Sciatic nerve (tissue), 2 donors: ENCODE data around the gene TTC28. TPM values are rescaled to one million over a fixed set of nuclear protein-coding genes. Genes with fewer than 3 reads are reported as not detected.

ENCODE experiments used
- ATAC-seq: fragments of 200-7000 bp; cut with Tn5 transposase; one replicate; pipeline ENCODE4 v1.9.1; 2020; ENCODE audit warnings: mild to moderate bottlenecking, moderate library complexity
- DNase-seq: peaks from one replicate; pipeline ENCODE4 v3.0.0-alpha.2; 2020; ENCODE audit warnings: low spot score
- intact Hi-C: fragments of 100-400 bp; cut with DNase I; formaldehyde crosslinking; loops from one replicate; pipeline ENCODE4 v1.14.2; 2022
- total RNA-seq: library from RNA; stranded (reverse); fragmentation: NEBNext Ultra II Directional; extraction: Animal tissue kit (Norgen Biotek cat#: 25700); gene quantifications from one replicate; pipeline ENCODE4 v1.2.1, GENCODE V29; 2021
- donor health status: DM: no; HTN: no; CAD: no.
- donor health status: DM: no; HTN: no; CAD: no.

Gene TTC28
- total RNA-seq, 1 donor from 2014 or later = 58.4 TPM

DNA sequence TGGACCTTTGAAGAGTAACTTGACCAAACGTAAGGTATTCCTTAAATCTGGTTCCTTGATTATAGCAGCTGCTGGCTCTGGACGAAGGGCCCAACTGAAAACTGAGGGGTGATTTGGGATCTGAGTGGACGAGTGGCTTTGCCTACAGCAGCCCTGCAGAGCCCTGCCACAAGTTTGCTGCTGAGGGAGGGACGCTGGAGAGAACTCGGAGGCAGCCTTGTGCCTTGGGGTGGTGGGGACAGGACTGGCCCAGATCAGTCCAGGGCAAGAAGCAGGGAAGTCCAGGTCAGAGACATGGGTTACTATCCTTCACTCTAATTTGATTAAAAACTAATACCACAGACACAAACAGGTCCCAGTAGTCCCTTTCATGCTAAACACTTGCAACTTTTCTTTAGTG is 671.0 kb downstream of the TTC28 start:
- ATAC-seq (no peak), DNase-seq (no peak)
- intact Hi-C loops = no loop called here

- ATAC-seq = no peak
- no peak for DNase-seq
- intact Hi-C loops = no loop called here
Observed at GRCh38 chr22:28008056-28008455, 671.6 kb downstream of the TTC28 start.

DNA sequence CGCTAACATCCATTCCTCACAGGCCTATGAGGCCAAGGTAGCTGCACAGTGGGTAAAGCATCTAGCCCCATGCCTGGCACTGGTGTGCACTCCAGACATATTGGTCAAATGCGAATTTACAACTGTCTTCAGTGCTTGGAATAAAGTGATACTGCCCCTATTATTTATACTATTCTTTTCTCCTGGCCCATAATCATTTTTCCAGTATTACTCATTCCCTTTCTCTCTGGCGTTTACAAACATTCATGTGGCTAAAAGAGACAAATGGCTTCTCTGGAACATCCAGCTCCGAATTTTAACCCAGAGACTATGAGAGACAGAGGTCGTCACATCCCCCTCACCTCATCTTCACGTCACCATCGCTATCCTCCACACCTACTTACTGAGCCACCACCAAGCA is 673.4 kb downstream of the TTC28 start:
- intact Hi-C loops = no loop called here
- DNase-seq = no peak
- no peak for ATAC-seq

DNA sequence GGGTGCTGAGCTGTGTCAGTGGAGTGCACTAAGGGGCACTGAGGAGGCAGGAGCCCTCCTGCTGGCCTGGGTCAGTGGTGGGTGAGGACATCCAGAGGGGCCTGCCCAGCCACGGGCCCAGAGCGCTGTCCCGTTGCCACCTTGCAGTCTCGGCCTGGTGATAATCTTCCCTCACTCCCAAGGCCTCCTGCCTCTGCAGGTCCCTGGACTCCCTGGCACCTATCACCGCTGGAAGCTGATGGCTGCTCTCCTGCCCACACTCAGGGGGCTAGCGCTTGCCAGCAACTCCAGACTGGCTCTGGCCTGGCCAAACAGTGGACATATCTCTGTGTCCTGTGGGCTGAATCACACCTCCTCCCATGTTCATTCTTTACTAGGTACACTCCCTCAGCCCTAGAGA is 674.1 kb downstream of the TTC28 start:
- ATAC-seq = no peak
- DNase-seq = no peak
- intact Hi-C loops = no loop called here

DNA sequence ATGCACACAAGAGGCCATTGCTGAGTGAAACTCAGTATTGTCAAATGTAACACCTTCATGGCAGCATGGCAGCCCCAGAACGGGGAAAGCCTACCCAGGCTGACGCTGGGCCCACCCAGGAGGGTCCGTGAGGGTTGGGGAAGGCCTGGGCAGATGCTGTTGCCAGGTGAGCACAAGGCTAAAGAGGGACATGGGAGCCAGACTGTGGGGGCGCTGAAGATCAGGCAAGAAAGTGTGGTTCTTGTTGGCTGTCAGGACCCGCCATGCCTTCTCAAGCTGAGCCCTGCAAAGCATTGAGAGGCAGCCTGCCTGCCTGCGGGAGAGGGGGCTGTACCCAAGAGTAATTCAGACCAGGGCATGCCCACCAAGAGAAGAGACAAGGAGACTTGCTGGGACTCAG is 675.6 kb downstream of the TTC28 start:
- DNase-seq = no peak
- intact Hi-C loops = loop anchor here (5.0 kb wide), 1 partner anchor 122 kb away; no protein-coding TSS in a partner anchor

GRCh38 chr22:28002863-28003565 is 676.6 kb downstream of the TTC28 start:
- intact Hi-C loops = loop anchor here (5.0 kb wide), 1 partner anchor 121 kb away; no protein-coding TSS in a partner anchor
- DNase-seq = no peak
- no peak for ATAC-seq

More for the DNA sequence above, 675.6 kb downstream of the TTC28 start:
- ATAC-seq = no peak

DNA sequence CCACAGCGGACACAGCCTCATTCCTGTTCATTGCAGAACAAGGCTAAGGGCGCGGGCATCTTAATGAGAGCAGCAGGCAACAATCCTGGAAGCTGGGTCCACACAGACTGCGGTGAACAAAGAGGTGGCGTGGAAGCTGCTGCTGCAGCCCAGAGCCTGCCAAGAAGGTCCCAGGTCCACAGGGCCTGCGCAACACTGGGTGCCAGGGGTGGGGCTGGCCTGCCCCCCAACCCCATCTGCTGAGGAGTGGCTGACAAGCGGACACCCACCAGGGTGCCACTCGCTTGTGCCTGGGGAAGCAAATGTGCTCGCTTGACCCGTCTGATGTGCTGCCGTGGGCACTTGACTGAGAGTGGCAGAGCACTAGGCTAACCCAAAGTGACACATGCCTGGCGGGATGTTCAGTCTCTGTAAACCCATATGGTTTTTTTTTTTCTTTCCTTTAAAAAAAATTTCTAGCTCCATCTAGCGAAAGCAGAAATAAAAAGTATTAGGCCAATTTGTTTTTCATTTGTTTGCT is 677.4 kb downstream of the TTC28 start:
- intact Hi-C loops = loop anchor here (5.0 kb wide), 1 partner anchor 120 kb away; no protein-coding TSS in a partner anchor
- DNase-seq = no peak
- ATAC-seq = no peak

DNA sequence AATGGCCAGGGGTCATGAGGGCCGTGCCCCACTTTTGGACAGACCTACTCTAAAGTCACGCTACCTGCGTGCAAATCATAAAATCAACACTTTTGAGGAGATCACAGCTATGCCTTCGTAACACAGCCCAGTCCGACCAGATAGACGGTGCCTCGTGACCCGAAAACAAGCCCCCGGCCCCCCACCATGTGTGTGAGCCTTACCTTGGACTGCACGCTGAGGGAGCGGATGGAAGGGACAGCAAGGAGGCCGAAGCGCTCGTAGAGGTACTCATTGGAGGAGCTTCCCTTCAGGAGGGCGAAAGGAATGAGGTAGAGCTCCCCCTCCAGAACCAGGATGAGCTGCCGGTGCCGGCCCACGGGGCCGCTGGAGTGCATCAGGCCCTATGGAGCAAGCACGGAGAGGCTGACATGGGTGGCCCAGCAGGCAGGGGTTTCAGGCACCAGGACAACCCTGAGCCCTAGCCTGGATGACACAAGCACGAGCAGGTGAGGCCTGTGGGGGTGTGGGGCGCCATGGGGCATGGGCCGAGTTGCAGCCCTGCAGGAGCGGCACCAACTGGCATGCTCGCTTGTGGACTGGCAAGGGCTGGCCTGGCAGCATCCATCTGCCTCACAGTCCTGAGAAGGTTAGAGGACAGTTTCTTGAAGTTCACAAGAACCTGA is 678.3 kb downstream of the TTC28 start:
- no peak for DNase-seq
- intact Hi-C loops = loop anchor here (5.0 kb wide), 1 partner anchor 119 kb away; no protein-coding TSS in a partner anchor

DNA sequence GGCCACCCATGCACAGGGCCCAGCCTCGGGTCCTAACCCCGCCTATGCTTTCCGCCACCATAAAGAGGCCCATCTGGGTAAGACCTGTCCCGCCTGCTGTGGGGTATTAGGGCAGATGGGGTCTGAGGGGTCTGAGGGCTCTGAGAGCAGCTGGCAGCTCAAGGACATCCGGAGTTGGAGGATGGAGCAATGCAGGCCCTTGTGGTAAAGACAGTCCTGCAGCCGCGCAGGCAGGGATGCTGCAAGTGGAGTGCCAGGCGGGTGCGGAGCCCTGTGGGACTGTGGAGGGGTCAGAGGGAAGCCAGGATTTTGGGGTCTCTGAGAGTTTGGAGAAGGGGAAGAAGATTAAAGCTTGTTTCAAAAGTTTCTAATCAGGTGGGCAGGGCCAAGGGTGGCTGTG is 679.3 kb downstream of the TTC28 start:
- no peak for DNase-seq
- ATAC-seq = no peak
- intact Hi-C loops = loop anchor here (5.0 kb wide), 1 partner anchor 118 kb away; no protein-coding TSS in a partner anchor

More for the DNA sequence above, 678.3 kb downstream of the TTC28 start:
- no peak for ATAC-seq

- DNase-seq (no peak), ATAC-seq (no peak)
- intact Hi-C loops = loop anchor here (5.0 kb wide), 1 partner anchor 118 kb away; no protein-coding TSS in a partner anchor
Observed at GRCh38 chr22:27999876-28000275, 679.8 kb downstream of the TTC28 start.

DNA sequence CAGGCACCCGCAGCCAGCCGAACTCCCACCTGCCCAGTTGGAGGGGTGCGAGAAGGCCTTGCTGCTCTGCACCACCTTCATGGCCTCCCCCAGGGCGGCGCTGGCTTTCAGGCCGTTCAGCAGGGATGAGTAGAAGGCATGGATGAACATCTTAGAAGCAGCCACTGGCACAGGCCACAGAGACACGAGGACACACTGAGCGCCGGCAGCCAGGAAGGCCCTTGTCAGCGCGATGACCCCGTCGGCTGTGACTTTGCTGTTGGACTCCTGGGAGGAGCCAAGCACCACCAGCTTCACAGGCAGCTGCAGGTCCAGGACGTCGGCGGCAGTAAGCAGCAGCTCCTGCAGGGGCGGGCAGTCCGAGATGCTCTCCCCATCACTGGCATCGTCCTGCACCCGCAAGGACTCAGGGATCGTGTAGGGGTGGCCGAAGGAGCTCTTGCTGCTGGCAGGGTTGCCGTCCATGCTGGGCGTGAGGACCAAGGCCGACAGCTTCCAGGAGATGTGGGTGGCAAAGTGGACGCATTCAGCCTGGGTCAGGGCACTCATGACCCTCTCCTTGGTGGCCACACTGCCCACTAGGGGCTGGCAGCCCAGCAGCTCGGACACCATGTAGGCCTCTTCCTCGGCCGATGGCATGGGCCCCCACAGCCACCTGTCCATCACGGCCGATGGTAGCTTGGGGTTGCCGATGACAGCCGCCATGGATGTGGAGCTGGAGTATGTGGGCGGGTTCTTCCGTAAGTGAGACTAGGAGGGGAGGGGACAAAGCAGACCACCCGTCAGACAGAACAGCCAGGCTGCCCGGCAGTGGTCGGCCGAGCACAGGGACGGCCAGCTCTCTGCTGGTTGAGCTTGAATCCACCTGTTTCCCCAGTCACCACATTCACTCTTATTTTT is 680.9 kb downstream of the TTC28 start:
- ATAC-seq (no peak), DNase-seq (no peak)
- intact Hi-C loops = no loop called here

DNA sequence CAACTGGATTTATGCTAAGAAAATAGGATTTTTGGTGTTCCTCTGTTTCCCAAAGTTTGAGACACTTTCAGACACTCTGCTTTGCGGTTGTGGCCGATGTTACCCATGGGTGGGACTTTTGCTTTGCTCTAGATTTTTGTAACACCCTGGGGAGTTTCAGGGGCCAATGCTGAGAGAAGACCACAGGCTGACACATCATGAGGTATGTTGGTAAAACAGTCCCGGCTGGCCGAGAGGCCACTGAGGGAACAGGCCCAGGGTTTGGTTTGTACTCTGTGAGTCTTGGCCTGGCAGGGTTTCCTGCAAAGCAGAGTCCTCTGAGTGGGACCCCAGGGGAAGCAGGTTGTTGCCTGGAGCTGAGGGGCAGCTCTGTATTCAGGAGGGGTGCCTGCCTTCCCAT is 682.1 kb downstream of the TTC28 start:
- DNase-seq (no peak), ATAC-seq (no peak)
- intact Hi-C loops = no loop called here

DNA sequence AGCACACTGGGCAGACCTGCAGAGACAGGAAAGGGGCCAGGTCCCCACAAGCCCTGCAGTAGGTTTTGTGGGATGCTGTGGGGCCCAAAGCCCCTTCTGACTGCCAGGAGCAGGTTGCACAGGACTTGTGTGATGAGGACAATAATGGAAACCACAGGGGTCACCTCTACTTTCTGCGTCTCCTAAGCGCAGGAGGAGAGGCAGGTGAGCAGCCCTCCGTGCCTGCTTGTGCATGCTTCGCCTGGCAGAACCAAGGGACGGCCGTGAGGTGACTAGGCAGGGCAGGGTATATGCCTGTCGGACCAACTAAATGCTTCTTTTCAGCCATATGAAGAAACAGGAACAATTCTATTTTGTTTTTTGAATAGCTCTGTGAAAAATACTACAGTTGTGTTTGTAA is 682.7 kb downstream of the TTC28 start:
- DNase-seq (no peak), ATAC-seq (no peak)
- intact Hi-C loops = no loop called here

DNA sequence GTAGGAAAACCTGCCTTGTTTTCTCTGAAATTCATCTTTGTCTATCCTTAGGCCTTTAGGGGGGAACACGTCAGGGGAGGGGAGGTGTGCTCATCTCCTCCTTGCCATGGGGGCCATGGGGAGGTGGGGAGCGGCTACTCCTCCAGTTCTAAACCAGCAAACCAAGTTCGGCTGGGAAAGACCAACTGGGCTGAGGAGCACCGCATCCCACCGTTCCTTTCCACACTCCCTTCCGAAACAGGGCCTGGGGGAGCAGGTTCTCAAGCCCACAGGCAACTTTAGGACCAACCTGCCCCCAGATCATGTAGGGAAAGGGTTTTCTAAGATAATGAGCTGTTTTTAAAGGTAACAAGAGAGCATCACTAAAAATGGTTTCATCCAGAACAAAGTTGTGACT is 683.1 kb downstream of the TTC28 start:
- no peak for ATAC-seq
- peak; percentile 39 for DNase-seq
- intact Hi-C loops = no loop called here

DNA sequence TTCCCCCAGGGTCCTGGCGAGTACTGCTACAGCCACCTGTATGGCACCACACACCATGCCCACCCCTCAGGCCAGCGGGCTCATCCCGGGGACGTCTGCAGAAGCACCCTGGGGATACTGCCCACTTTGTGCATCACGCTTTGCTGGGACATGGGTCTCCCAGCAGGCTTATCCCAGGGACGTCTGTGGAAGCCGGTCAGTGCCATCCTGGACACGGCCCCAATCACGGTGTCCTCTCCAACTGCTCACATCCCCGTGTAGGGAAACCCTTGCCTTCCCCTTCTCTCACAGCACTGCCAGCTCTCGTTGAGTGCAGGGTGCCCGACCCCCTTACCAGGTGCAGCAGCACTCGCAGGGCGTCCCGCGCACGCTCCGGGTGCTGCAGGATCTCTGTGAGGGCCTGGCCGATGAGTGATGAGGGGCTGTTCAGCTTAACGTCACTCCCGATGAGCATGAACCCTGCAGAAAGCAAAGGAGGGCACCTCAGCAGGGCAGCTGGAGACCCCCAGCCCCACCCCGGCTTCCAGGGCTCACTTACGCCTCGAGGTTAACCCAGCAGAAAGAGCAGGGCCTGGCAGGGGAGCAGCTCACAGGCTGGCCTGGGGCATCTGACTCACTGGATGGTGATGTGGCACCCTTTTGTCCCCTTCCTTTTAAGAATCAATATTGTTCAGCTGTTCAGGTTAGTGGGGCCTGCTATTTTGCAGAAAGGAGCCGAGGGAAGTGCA is 683.7 kb downstream of the TTC28 start:
- DNase-seq (peak; percentile 52), ATAC-seq (no peak)
- intact Hi-C loops = no loop called here

DNA sequence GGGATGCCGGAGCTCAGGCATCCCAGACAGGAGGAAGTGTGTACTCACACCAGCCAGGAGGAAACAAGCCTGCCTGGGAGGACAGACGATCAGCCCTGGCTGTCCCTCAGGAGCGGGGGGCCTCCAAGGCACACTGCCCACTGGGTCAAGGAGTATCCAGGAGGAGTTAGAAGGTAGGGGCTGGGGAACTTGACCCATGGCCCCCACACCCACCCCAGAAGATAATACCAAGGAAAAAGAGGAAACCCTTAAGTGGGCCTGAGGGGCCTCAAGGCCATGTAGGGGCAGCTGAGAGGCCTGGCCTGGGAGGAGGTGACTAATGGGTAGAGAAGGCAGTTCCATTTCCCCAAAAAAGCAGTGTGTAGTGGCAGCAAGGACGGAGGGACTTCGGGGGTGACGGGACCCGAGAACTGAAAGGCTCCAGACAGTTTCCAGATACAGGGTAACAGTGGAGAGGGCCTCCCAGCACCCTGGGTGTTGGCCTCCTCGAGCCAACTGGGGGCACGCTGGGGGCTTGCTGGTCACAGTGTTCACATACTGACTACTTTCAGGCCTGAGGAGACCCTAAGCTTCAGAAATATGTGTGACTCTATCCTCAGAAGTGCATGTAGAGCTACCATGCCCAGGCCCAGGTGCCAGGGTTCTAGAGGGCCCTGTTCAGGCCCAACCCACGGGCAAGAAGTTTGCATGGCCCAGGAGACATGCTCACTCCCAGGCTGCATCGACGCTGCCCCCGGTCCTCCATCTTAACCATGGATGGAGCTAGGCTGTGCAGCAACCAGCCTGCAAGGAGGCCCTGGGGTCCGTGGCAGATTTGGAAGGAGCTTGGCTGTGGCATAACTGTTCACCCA is 684.9 kb downstream of the TTC28 start:
- DNase-seq (peak; percentile 39), ATAC-seq (no peak)
- intact Hi-C loops = no loop called here

GRCh38 chr22:27993774-27994350 is 685.8 kb downstream of the TTC28 start:
- no peak for ATAC-seq
- DNase-seq = peak; percentile 37
- intact Hi-C loops = no loop called here
